Testis (tissue), 3 donors: ENCODE measurements around the gene VPS50. TPM values are rescaled to one million over a fixed set of nuclear protein-coding genes. Genes with fewer than 3 reads are reported as not detected.

Experiments used
- DNase-seq: peaks from one replicate; pipeline ENCODE4 v3.0.0-alpha.2; 2019
- H3K27ac ChIP-seq, 2 donors: fragments of 200-600 bp; sonication (generic); one replicate each; pipeline ENCODE4 v1.5.1; 2019
- H3K27me3 ChIP-seq: fragments of 200-600 bp; sonication (generic); one replicate; pipeline ENCODE4 v1.5.1; 2019
- H3K36me3 ChIP-seq: fragments of 200-600 bp; sonication (generic); one replicate; pipeline ENCODE4 v1.5.1; 2017; ENCODE audit warnings: low read depth; ENCODE audit errors: missing control alignments
- H3K4me1 ChIP-seq: fragments of 200-600 bp; sonication (generic); one replicate; pipeline ENCODE4 v1.5.1; 2019
- H3K4me3 ChIP-seq, 2 donors: fragments of 200-600 bp; sonication (generic); one replicate each; pipeline ENCODE4 v1.5.1; 2017 to 2019
- H3K9me3 ChIP-seq: fragments of 200-600 bp; sonication (generic); one replicate; pipeline ENCODE4 v1.5.1; 2017
- POLR2A ChIP-seq: fragments of 450-650 bp; IDR thresholded peaks from one replicate; pipeline ENCODE4 v1.6.1; 2017; ENCODE audit warnings: antibody characterized with exemption, mild to moderate bottlenecking, moderate library complexity
- WGBS, 2 donors: methylation state at CpG; one replicate each; pipeline ENCODE4 v1.1.5; 2018; 5-methylcytosine and 5-hydroxymethylcytosine counted together
- intact Hi-C: fragments of 100-400 bp; cut with DNase I; formaldehyde crosslinking; loops from one replicate; pipeline ENCODE4 v1.15.1; 2023; ENCODE audit warnings: low total_unique reads
- polyA plus RNA-seq: library from polyadenylated mRNA; stranded (reverse); fragments of 350-450 nt; fragmentation: Illumina TruSeq; extraction: RNeasy Lipid Tissue Mini Kit (QIAGEN cat#74804); gene quantifications from one replicate; pipeline ENCODE4 v1.2.3, GENCODE V29; 2014; ENCODE audit warnings: low read depth, low replicate concordance; ENCODE audit not compliant: insufficient read depth
- total RNA-seq, 2 donors: library from RNA; depleted of rRNA; stranded (reverse); fragments of >200 nt; gene quantifications; one replicate each; pipeline ENCODE4 v1.2.3, GENCODE V29; 2016
- TF ChIP-seq, protein P1 (sequence below), 3 experiments: fragments of 450-650 bp in 2 of 3; fragments of 200-600 bp in 1 of 3; sonication (generic) in 1 of 3; IDR thresholded peaks; one replicate each; pipeline ENCODE4 v1.5.1; 2016 to 2019; ENCODE audit warnings: antibody characterized with exemption in 3 of 3, mild to moderate bottlenecking in 2 of 3, moderate library complexity in 1 of 3

VPS50 gene
- total and polyA plus RNA-seq, 3 donors from 2014 or later: 17.5 to 26.6 (median 22.9) TPM

DNA sequence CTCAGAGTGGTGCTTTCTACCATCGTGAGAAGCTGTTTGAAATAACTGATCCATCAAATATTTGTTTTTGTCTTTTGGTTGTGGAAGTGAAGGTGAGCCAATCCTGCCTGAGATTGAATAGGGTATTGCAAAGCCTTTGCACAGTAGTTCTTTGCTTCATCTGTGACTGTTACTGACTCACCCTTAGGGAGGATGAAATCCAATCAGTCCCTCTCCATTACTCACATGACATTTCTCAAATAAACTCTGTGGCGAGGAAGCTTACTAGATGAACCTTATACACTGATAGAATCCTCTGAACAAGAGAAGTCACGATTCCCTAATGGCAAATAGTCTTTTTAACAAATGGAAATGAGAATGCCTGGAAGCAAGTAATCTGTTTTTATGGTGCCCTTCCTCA, 37.8 kb upstream of the VPS50 start:
- TF ChIP-seq POLR2A: no peak
- TF ChIP-seq, protein P1, sequence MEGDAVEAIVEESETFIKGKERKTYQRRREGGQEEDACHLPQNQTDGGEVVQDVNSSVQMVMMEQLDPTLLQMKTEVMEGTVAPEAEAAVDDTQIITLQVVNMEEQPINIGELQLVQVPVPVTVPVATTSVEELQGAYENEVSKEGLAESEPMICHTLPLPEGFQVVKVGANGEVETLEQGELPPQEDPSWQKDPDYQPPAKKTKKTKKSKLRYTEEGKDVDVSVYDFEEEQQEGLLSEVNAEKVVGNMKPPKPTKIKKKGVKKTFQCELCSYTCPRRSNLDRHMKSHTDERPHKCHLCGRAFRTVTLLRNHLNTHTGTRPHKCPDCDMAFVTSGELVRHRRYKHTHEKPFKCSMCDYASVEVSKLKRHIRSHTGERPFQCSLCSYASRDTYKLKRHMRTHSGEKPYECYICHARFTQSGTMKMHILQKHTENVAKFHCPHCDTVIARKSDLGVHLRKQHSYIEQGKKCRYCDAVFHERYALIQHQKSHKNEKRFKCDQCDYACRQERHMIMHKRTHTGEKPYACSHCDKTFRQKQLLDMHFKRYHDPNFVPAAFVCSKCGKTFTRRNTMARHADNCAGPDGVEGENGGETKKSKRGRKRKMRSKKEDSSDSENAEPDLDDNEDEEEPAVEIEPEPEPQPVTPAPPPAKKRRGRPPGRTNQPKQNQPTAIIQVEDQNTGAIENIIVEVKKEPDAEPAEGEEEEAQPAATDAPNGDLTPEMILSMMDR (IDR thresholded peaks at IDR 0.05): no peak
- Histone ChIP-seq H3K9me3 (no peaks in the 10 kb centered on the region), H3K27me3 (no peaks in the 10 kb centered on the region), H3K4me3 (no peak overlapping the region), H3K36me3 (no peaks in the 10 kb centered on the region), H3K27ac (no peak overlapping the region), H3K4me1 (no peaks in the 10 kb centered on the region)
- intact Hi-C loops: no loop called here
- DNase-seq: no peak
- WGBS, 2 donors: 76 to 80% methylated on average over 3 of the region's 3 CpGs

DNA sequence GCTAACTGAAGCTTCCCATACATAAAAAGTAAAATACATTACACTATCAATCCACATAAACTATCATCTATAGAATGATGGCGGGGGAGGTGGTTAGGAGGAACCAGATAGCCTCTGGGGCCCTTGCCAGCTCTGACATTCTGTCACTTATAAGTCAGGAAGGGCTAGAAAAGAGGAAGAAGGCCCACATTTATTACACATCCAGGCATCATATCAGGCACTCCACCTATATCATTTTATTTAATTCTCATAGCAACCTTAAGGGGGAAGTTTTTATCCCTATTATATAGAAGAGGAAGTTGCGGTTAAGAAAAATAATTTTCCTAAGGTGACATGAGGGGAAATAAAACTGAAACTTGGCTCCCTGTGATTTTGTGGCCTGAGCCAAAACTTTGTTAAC, 35.8 kb upstream of the VPS50 start:
- WGBS, 2 donors: 83 to 90% methylated on average over 2 of the region's 2 CpGs
- no peaks in the 10 kb centered on the region for H3K9me3 ChIP-seq

DNA sequence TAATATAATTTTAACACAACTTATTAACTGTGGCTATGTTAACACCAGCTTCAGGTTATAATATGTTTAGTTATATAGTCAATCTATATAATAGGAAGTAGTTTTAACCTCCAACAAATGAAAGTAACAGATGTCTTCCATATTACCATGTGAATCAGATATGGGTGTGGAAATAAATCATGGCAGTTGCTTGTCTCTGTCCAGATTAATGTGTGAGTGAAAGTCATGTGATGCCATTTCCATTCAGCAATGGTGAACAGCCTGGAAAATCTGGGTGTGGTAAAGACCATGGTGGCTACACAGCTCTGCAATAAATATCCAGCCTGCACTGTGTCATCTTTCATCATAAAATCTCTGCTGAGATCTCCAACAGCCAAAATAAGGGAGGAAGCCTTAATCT, 33.7 kb upstream of the VPS50 start:
- no peak for TF ChIP-seq POLR2A
- Histone ChIP-seq H3K36me3 (no peaks in the 10 kb centered on the region), H3K4me1 (no peaks in the 10 kb centered on the region), H3K9me3 (no peaks in the 10 kb centered on the region), H3K4me3 (no peak overlapping the region), H3K27me3 (no peaks in the 10 kb centered on the region), H3K27ac (no peak overlapping the region)
- DNase-seq: no peak
- intact Hi-C loops: no loop called here

More for the DNA sequence above, 35.8 kb upstream of the VPS50 start:
- Histone ChIP-seq H3K36me3 (no peaks in the 10 kb centered on the region), H3K4me3 (no peak overlapping the region), H3K4me1 (no peaks in the 10 kb centered on the region), H3K27me3 (no peaks in the 10 kb centered on the region), H3K27ac (no peak overlapping the region)
- DNase-seq: no peak
- intact Hi-C loops: no loop called here
- no peak for TF ChIP-seq POLR2A
- TF ChIP-seq, protein P1 (IDR thresholded peaks at IDR 0.05): no peak

DNA sequence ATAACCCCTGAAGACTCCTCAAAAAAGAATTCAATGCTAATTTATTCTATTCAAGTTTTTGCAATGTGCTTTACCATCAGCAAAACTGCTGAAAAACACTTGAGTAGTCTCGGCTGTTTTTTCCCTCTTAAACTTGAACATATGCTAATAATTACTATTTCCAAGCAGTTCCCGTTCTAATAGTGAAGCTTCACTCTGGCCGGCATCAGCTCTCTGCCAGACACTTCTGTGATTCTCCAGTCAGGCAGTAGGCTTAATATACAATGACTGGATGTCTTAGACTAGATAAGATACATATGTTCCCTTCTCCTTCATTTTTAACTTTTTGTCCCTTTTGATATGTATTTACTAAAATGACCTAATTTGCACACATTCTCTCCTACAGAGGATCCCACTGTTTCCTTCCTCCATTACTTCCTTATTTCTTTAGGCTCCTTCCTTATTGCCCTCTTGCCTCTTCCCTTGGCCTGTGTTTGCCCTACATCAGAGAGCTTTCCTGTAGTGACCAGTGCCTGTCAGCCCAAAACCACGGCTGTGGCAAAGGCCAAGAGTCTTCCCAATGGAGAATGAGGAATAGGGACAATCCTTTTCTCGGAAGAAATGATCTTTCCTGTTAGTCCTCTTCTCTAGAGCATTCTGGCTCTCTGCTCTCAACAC, 29.4 kb upstream of the VPS50 start:
- Histone ChIP-seq H3K36me3 (no peaks in the 10 kb centered on the region), H3K4me1 (no peaks in the 10 kb centered on the region), H3K9me3 (no peaks in the 10 kb centered on the region), H3K27me3 (no peaks in the 10 kb centered on the region), H3K4me3 (no peak overlapping the region), H3K27ac (no peak overlapping the region)
- no peak for TF ChIP-seq POLR2A
- TF ChIP-seq, protein P1 (IDR thresholded peaks at IDR 0.05): no peak
- WGBS, 2 donors: 74 to 75% methylated on average over 5 of the region's 5 CpGs
- intact Hi-C loops: no loop called here
- no peak for DNase-seq

DNA sequence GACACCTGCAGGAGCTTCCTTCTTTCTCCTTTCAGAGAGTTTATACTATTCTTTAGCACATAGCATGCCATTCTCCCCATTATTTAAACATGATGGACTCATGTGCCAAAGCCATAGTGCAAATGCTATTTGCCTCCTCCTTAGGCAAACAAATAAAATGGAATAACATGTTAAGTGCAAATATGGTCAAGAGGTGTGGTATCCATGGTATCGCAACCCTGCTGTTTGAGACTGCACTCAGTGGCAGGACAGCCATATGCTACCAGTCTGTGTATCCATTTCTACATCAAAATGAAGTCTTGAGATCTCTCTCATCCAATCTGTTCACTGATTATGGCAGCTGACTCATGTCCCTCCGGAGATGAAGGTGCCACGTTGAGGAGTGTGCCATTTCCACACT, 28.7 kb upstream of the VPS50 start:
- no peak overlapping the region for H3K27ac ChIP-seq

More for the DNA sequence above, 28.7 kb upstream of the VPS50 start:
- Histone ChIP-seq H3K27me3 (no peaks in the 10 kb centered on the region), H3K36me3 (no peaks in the 10 kb centered on the region), H3K4me3 (no peak overlapping the region), H3K4me1 (no peaks in the 10 kb centered on the region), H3K9me3 (no peaks in the 10 kb centered on the region)
- intact Hi-C loops: no loop called here
- 83% methylated on average over 3 of the region's 3 CpGs for WGBS, 2 donors
- TF ChIP-seq, protein P1 (IDR thresholded peaks at IDR 0.05): no peak
- TF ChIP-seq POLR2A: no peak
- DNase-seq: no peak
